Mucosa of gallbladder (tissue), 1 donor: ENCODE results near the gene ZNF697. TPM values are rescaled to one million over a fixed set of nuclear protein-coding genes. Genes with fewer than 3 reads are reported as not detected.
"Not testable (repeated sequence)": the region's sequence is repeated elsewhere in the genome, so short reads cannot be mapped to it uniquely, and the experiment has no call there.

Source experiments
- DNase-seq: peaks from one replicate; pipeline ENCODE4 v3.0.0-alpha.2; 2020; ENCODE audit warnings: low spot score
- total RNA-seq: library from RNA; stranded (reverse); gene quantifications from one replicate; pipeline ENCODE4 v1.2.1, GENCODE V29; 2021
- donor health status: DM: no; HTN: no; CAD: no.

ZNF697 gene
- total RNA-seq, 1 donor from 2014 or later = 2.9 TPM

GRCh38 chr1:119602789-119603188 lies 45.3 kb downstream of the ZNF697 start:
- DNase-seq = not testable (repeated sequence)

- DNase-seq = no peak
Observed at GRCh38 chr1:119602169-119602568, 45.9 kb downstream of the ZNF697 start.

- DNase-seq = no peak
Observed at GRCh38 chr1:119600976-119601375, 47.1 kb downstream of the ZNF697 start.

- no peak for DNase-seq
Observed at GRCh38 chr1:119600561-119600960, 47.5 kb downstream of the ZNF697 start.

- DNase-seq = no peak
Observed at GRCh38 chr1:119595606-119596005, 52.5 kb downstream of the ZNF697 start.

- no peak for DNase-seq
Observed at GRCh38 chr1:119595168-119595567, 52.9 kb downstream of the ZNF697 start.

GRCh38 chr1:119594376-119594775 lies 53.7 kb downstream of the ZNF697 start:
- DNase-seq = no peak

GRCh38 chr1:119593805-119594204 lies 54.3 kb downstream of the ZNF697 start:
- no peak for DNase-seq

GRCh38 chr1:119590393-119590792 lies 57.7 kb downstream of the ZNF697 start:
- no peak for DNase-seq

GRCh38 chr1:119588621-119589020 lies 59.4 kb downstream of the ZNF697 start:
- no peak for DNase-seq

- no peak for DNase-seq
Observed at GRCh38 chr1:119587341-119587740, 60.7 kb downstream of the ZNF697 start.

GRCh38 chr1:119585801-119586200 lies 62.3 kb downstream of the ZNF697 start:
- not testable (repeated sequence) for DNase-seq

GRCh38 chr1:119582801-119583200 lies 65.3 kb downstream of the ZNF697 start:
- DNase-seq = peak; percentile 10

- not testable (repeated sequence) for DNase-seq
Observed at GRCh38 chr1:119581076-119581475, 67.0 kb downstream of the ZNF697 start.

GRCh38 chr1:119573886-119574285 lies 74.2 kb downstream of the ZNF697 start:
- no peak for DNase-seq

GRCh38 chr1:119569930-119570622 lies 78.0 kb downstream of the ZNF697 start:
- not testable (repeated sequence) for DNase-seq

Other genes with a start within 250 kb of the ZNF697 start
- gene HSD3B2, start 233.1 kb downstream of the ZNF697 start, total RNA-seq = 1.8 TPM
- gene HSD3B1, start 141.1 kb downstream of the ZNF697 start, total RNA-seq = not detected
- gene PHGDH, start 63.7 kb upstream of the ZNF697 start, total RNA-seq = 12.8 TPM
- 22.1 TPM for gene HMGCS2, start 120.6 kb upstream of the ZNF697 start, total RNA-seq
- gene REG4, start 163.2 kb upstream of the ZNF697 start, total RNA-seq = 0.49 TPM
- not detected for gene ADAM30, start 248.2 kb upstream of the ZNF697 start, total RNA-seq